CD4-positive, alpha-beta T cell treated with Interferon gamma for 1 hour (primary cell): ENCODE measurements around the gene YPEL2.
"Not testable (repeated sequence)": the region's sequence is repeated elsewhere in the genome, so short reads cannot be mapped to it uniquely, and the experiment has no call there.

Experiments used
- DNase-seq: peaks from one replicate; pipeline ENCODE4 v3.0.0-alpha.2; 2020

Gene YPEL2

GRCh38 chr17:59380474-59380873, 49.0 kb downstream of the YPEL2 start:
- DNase-seq, result no peak

- no peak for DNase-seq
Measured at GRCh38 chr17:59381716-59382570, 50.5 kb downstream of the YPEL2 start.

GRCh38 chr17:59383893-59384292, 52.4 kb downstream of the YPEL2 start:
- DNase-seq, result no peak

- no peak for DNase-seq
Measured at GRCh38 chr17:59387351-59388068, 56.1 kb downstream of the YPEL2 start.

GRCh38 chr17:59388069-59388556, 56.7 kb downstream of the YPEL2 start:
- no peak for DNase-seq

GRCh38 chr17:59389066-59389465, 57.6 kb downstream of the YPEL2 start:
- DNase-seq, result no peak

GRCh38 chr17:59391021-59391420, 59.6 kb downstream of the YPEL2 start:
- no peak for DNase-seq

- DNase-seq, result no peak
Measured at GRCh38 chr17:59392973-59393679, 61.7 kb downstream of the YPEL2 start.

GRCh38 chr17:59393742-59394410, 62.4 kb downstream of the YPEL2 start:
- DNase-seq, result not testable (repeated sequence)

- no peak for DNase-seq
Measured at GRCh38 chr17:59396134-59396826, 64.8 kb downstream of the YPEL2 start.

GRCh38 chr17:59397316-59398073, 66.0 kb downstream of the YPEL2 start:
- DNase-seq, result no peak

GRCh38 chr17:59399914-59400313, 68.5 kb downstream of the YPEL2 start:
- no peak for DNase-seq

GRCh38 chr17:59400858-59401257, 69.4 kb downstream of the YPEL2 start:
- DNase-seq, result no peak

- no peak for DNase-seq
Measured at GRCh38 chr17:59401274-59401673, 69.8 kb downstream of the YPEL2 start.

- no peak for DNase-seq
Measured at GRCh38 chr17:59401725-59402124, 70.3 kb downstream of the YPEL2 start.

- DNase-seq, result no peak
Measured at GRCh38 chr17:59402760-59403159, 71.3 kb downstream of the YPEL2 start.

- DNase-seq, result no peak
Measured at GRCh38 chr17:59404471-59404870, 73.0 kb downstream of the YPEL2 start.

- no peak for DNase-seq
Measured at GRCh38 chr17:59405944-59406705, 74.7 kb downstream of the YPEL2 start.

- no peak for DNase-seq
Measured at GRCh38 chr17:59406808-59407381, 75.4 kb downstream of the YPEL2 start.
